NCI-H446 treated with DMSO at 0.1 percent for 48 hours (cell line): ENCODE measurements around the gene EIF6.
A peak's percentile ranks its signal among the peaks of the same experiment; 100 is the strongest.
"Not testable (repeated sequence)": the region's sequence is repeated elsewhere in the genome, so short reads cannot be mapped to it uniquely, and the experiment has no call there.

Experiments
- DNase-seq: peaks from one replicate; lab custom pipeline; 2025; lab: John Stamatoyannopoulos, UW

EIF6 gene

DNA sequence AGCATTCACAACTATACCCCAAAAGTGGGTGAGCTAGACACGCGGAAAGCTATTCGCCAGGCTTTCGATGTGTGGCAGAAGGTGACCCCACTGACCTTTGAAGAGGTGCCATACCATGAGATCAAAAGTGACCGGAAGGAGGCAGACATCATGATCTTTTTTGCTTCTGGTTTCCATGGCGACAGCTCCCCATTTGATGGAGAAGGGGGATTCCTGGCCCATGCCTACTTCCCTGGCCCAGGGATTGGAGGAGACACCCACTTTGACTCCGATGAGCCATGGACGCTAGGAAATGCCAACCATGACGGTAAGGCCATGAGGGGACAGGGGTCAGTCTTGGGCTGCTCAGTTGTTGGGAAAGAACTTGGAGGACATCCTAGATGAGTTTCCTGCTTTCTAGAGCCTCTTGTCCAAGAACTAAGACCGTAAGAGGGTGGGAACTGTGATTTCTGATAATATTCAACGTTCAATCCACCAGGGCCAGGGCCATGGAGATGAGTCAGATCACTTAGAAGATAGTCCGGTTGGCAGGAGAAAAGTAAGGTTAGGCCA lies 30.0 kb downstream of the EIF6 start:
- no peak for DNase-seq

DNA sequence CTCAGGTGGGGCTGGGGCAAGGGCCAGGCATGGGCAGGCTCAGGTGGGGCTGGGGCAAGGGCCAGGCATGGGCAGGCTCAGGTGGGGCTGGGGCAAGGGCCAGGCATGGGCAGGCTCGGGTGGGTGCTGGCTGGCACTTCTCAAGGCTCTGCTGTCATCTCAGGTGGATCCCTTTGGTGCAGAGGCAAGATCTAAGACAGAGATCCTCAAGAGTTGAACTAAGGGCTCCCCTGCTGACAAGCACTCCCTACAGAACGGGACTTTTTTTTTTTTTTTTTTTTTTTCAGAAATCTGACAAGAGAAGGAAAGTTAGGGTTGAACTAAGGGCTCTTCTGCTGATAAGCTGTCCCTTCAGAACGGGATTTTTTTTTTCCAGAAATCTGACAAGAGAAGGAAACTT lies 31.6 kb downstream of the EIF6 start:
- no peak for DNase-seq

- not testable (repeated sequence) for DNase-seq
Measured at GRCh38 chr20:35252598-35252997, 32.0 kb downstream of the EIF6 start.

DNA sequence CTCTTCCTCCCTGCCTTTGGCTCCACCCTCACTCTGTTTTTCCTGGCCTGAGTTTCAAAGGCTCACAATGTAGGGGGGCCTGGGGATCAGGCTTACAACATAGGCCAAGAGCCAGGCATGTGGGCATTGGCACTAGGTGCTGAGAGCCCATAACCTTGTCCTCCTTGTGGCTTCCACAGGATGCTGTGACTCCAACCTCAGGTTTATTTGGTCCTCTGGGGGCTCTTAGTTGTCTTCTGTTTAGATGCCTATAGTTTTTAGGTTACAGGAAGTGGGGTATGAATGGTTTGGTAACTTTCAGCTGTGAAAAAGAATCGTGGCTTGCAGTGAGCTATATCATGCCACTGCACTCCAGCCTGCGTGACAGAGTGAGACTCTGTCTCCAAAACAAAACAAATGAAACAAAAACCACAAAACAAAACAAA lies 32.5 kb downstream of the EIF6 start:
- DNase-seq = no peak

- DNase-seq = no peak
Measured at GRCh38 chr20:35251613-35251940, 33.0 kb downstream of the EIF6 start.

- peak; percentile 33 for DNase-seq
Measured at GRCh38 chr20:35248641-35249475, 35.7 kb downstream of the EIF6 start.

DNA sequence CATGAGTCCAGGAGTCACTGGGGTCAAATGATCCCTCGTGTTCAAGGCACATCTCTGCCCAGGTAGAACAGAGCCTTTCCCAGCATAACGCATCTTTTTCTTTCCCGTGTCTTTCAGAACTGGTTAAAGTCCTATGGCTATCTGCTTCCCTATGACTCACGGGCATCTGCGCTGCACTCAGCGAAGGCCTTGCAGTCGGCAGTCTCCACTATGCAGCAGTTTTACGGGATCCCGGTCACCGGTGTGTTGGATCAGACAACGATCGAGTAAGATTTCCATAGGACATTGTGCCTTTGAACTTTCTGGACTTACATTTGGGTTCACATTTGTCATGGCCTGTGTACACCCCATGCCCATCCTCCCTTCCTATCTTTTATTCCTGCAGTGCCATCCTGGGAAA lies 37.8 kb downstream of the EIF6 start:
- no peak for DNase-seq

DNA sequence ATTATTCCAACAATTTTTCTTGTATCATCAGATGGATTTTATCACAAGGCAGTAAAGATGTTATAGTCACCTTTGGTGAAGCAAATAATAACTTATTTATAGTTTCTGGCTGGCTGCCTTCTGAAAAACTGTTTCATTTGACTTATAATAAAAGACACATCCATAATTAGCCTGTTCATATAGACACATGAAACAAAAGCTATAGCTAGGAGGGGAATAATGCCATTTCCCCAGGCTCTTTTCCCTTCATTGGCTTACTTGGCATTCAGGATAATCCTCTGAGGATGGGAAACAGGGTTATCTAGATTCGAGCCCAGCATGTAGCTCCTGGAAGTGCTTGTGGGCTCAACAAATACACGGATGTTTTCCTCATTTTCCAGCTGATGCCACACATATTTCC lies 40.6 kb downstream of the EIF6 start:
- DNase-seq = no peak

DNA sequence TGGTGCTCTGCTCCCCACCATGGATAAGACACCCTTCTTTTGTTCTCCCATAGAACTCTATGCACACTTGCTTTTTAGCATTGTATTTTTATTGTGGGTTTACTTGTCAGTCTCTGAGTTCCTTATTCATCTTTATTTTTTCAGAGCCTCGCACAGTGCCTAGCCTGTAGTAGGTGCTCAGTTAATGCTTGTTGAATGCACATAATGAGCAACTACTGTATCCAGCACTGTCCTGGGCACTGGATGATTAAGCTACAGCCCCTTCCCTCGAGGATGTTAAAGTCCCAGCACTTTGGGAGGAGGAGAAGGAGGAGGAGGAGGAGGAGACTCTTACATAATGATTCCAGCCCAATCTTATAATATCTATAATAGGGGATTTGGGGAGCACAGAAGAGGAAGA lies 41.3 kb downstream of the EIF6 start:
- no peak for DNase-seq

DNA sequence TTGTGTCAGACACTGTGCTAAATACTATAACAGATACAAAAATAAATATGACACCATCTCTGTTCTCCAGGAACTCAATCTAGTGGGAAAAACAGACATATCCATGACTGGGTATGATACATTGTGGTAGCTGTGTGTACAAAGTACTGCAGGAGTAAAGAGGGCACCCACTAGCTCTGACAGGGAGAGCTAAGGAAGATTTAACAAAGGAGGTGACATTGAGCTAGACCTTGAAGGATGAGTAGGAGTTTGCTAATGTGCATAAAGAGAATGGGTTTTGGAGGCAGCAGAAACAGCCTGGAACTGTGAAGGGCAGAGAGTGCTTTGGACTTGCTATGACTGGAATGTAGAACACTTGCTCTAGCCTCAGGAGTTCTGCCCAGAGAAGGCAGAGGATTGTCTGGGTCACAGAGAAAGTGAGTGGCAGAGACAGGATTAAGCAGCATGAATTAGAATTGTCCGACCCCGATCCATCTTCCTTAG lies 43.7 kb downstream of the EIF6 start:
- DNase-seq = no peak

DNA sequence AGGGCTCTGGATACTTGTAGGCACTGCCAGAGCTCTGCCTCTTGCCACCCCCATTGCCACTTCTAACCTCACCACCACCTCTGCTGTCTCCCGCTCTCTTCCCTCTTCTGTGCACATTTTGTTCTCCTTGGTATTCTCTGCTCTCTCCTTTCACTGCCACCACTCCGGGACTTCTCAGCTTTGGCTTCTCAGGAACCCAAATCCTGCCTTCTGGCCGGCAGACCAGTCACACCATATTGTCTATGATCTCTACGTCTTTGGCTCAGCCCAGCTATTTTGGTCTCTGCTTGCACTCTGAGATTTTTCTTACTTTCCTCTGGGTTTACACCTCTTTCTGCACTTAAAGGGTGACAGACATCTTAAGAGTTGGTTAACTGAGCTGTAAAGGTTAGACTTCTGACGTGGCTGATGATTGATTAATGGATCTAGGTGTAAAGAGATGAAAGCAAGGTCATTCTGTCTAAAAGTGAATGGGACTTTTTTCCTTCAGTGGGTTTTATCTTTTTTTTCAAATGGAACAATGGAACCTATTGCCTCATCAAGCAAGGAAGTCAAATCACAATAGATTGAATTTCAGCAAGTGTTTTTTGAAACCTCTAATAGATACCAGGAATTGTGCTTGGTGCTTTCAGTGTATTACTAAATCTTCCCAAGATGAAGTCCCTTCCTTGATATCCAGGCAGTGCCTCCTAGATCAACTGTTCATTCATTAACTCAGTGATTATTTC lies 44.3 kb downstream of the EIF6 start:
- no peak for DNase-seq

- DNase-seq = no peak
Measured at GRCh38 chr20:35238735-35239134, 45.8 kb downstream of the EIF6 start.

GRCh38 chr20:35238170-35238569 lies 46.4 kb downstream of the EIF6 start:
- DNase-seq = no peak

DNA sequence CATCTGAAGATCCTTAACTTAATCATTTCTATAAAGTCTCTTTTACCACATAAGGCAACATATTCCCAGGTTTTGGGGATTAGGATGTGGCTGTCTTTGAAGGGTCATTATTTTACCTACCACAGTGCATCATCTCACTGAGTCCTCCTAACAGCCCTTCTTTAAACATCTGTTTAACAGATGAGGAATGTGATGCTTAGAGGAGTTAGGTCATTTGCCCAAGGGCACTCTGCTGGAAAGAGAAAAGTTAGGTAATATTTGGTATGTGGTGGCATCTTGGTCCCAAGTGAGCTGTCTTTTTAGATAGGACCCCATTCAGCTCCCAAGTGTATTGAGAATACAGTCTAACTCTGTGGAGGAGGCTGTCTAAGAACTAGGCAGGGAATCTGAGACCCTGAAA lies 47.1 kb downstream of the EIF6 start:
- DNase-seq = no peak

DNA sequence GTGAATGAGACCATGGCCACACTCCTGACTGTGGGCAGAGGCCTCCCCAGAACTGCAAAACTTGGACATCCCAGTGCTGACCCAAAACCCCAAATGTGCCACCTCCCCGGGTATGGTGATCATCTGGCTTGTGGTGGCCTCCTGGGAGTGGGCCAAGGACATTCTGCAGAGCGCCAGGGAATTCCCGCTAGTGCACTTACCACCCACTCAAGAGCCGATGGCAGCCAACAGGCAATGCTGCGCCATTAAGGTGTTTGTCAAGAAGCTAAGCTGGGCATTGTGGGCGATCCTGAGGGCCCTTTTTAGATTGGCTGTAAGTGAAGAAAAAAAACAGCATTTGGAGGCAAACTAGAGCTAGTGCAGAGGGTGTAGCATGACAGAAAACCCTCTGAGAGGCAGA lies 48.7 kb downstream of the EIF6 start:
- no peak for DNase-seq

- DNase-seq = peak; percentile 55
Measured at GRCh38 chr20:35232575-35232974, 52.0 kb downstream of the EIF6 start.
